ENCODE data around the gene ELMO3. TPM values are rescaled to one million over a fixed set of nuclear protein-coding genes. Genes with fewer than 3 reads are reported as not detected.

The ELMO3 gene
- total RNA-seq, 2 experiments from 2014 or later, result 7.6 to 7.8 TPM

GRCh38 chr16:67246081-67246755, 47.3 kb downstream of the ELMO3 start:
- Histone ChIP-seq H3K9me3 (ENCODE audit: low read length) (no peaks in the 10 kb centered on the region), H3K4me3 (ENCODE audit: low read depth, low read length, poor library complexity, severe bottlenecking) (peak overlapping the region; percentile 86), H3K27ac (ENCODE audit: low read depth, low read length, poor library complexity, severe bottlenecking) (peak overlapping the region; percentile 70), H3K4me2 (ENCODE audit: low read length) (peak overlapping the region; percentile 94), H3K9me2 (ENCODE audit: insufficient read depth, low read length) (no peaks in the 10 kb centered on the region), H4K20me1 (ENCODE audit: insufficient read depth, low read length) (no peaks in the 10 kb centered on the region), H3K4me1 (ENCODE audit: insufficient read depth, low read length, poor library complexity, severe bottlenecking) (peaks cover 59% of the 10 kb centered on the region), H3K36me3 (ENCODE audit: insufficient read depth, low read length) (no peaks in the 10 kb centered on the region), H2AFZ (ENCODE audit: low read length) (peak overlapping the region; percentile 73), H3K79me2 (ENCODE audit: insufficient read depth, low read depth, low read length) (no peaks in the 10 kb centered on the region; the same call in 1 of the 2 replicates)
- peak; percentile 62 for DNase-seq (ENCODE audit: low spot score)
- no TSS peak for BruUV-seq (replicated peaks)
- TF ChIP-seq CTCF (conservative IDR thresholded peaks at IDR 0.05; ENCODE audit: low read length) (peak; percentile 72), EZH2phosphoT487 (IDR thresholded peaks at IDR 0.05; ENCODE audit: borderline replicate concordance, low read depth, low read length) (no peak)
- intact Hi-C loops (cut with micrococcal nuclease; ENCODE audit: unreplicated experiment), result loop anchor here (1.0 to 2.0 kb wide), 2 partner anchors 53 to 87 kb away; partner anchors contain the start of genes E2F4, FBXL8 and TRADD
- ChIA-PET CTCF (ENCODE audit: unreplicated experiment) (interaction anchor here (0.6 to 0.7 kb wide), 2 partner anchors 20 to 53 kb away, joined by 4 to 5 read pairs; no protein-coding TSS in a partner anchor), POLR2A (interaction anchor here (0.7 to 1.5 kb wide), 3 partner anchors 19 to 233 kb away, joined by 3 to 4 read pairs (median 3); partner anchors contain the start of gene TMEM208)

- no TSS peak for BruUV-seq (replicated peaks)
- Histone ChIP-seq H3K36me3 (ENCODE audit: insufficient read depth, low read length) (no peaks in the 10 kb centered on the region), H3K4me1 (ENCODE audit: insufficient read depth, low read length, poor library complexity, severe bottlenecking) (peaks cover 54% of the 10 kb centered on the region), H3K9me3 (ENCODE audit: low read length) (no peaks in the 10 kb centered on the region), H3K4me2 (ENCODE audit: low read length) (peak overlapping the region; percentile 94), H3K4me3 (ENCODE audit: low read depth, low read length, poor library complexity, severe bottlenecking) (peak overlapping the region; percentile 86), H4K20me1 (ENCODE audit: insufficient read depth, low read length) (no peaks in the 10 kb centered on the region), H3K27ac (ENCODE audit: low read depth, low read length, poor library complexity, severe bottlenecking) (peak overlapping the region; percentile 70), H2AFZ (ENCODE audit: low read length) (peak overlapping the region; percentile 73; the same call in 1 of the 2 replicates), H3K9me2 (ENCODE audit: insufficient read depth, low read length) (no peaks in the 10 kb centered on the region), H3K79me2 (ENCODE audit: insufficient read depth, low read depth, low read length) (no peaks in the 10 kb centered on the region; the same call in 1 of the 2 replicates)
- no peak for TF ChIP-seq CTCF (conservative IDR thresholded peaks at IDR 0.05; ENCODE audit: low read length)
- TF ChIP-seq EZH2phosphoT487 (IDR thresholded peaks at IDR 0.05; ENCODE audit: borderline replicate concordance, low read depth, low read length), result no peak
- intact Hi-C loops (cut with micrococcal nuclease; ENCODE audit: unreplicated experiment), result loop anchor here (1.0 to 2.0 kb wide), 3 partner anchors 19 to 87 kb away; partner anchors contain the start of genes E2F4, FBXL8, TMEM208 and TRADD
- POLR2A ChIA-PET, result interaction anchor here (0.5 to 1.5 kb wide), 4 partner anchors 13 to 233 kb away, joined by 3 to 4 read pairs (median 4); partner anchors contain the start of gene TMEM208
- peak; percentile 45 for DNase-seq (ENCODE audit: low spot score)
- CTCF ChIA-PET (ENCODE audit: unreplicated experiment), result interaction anchor here (0.6 kb wide), 1 partner anchor 20 kb away, joined by 5 read pairs; no protein-coding TSS in a partner anchor
These were observed 47.8 kb downstream of the ELMO3 start for GRCh38 chr16:67246756-67247191.
